ENCODE data around the gene KCNG2.

KCNG2 gene

GRCh38 chr18:79945118-79946042 is 147.6 kb downstream of the KCNG2 start:
- no peak for DNase-seq
- Mint-ChIP-seq H3K27me3 (no peaks in the 10 kb centered on the region), H3K4me1 (ENCODE audit: low read depth in 2 of 2) (peaks cover 34 to 35% of the 10 kb centered on the region in 2 donors), H3K4me3 (peak overlapping the region in 1 of 2 donors; percentile 13), H3K27ac (peak overlapping the region; percentile 89 to 94), H3K9me3 (no peaks in the 10 kb centered on the region), H3K36me3 (ENCODE audit: insufficient read depth) (peaks cover 20% of the 10 kb centered on the region)
- ATAC-seq (replicated peaks): no peak

- peaks cover 17% of the 10 kb centered on the region for H3K36me3 Mint-ChIP-seq (ENCODE audit: insufficient read depth)
- DNase-seq (no peak), ATAC-seq (replicated peaks) (no peak)
- no peaks in the 10 kb centered on the region for H3K9me3 Mint-ChIP-seq
- no peak overlapping the region for H3K4me3 Mint-ChIP-seq
- H3K4me1 Mint-ChIP-seq (ENCODE audit: low read depth in 2 of 2): peaks cover 32 to 36% of the 10 kb centered on the region in 2 donors
- H3K27ac Mint-ChIP-seq: no peak overlapping the region
- H3K27me3 Mint-ChIP-seq: no peaks in the 10 kb centered on the region
These were observed 149.5 kb downstream of the KCNG2 start for GRCh38 chr18:79947054-79947755.

- no peaks in the 10 kb centered on the region for H3K9me3 Mint-ChIP-seq
- peak overlapping the region in 1 of 2 donors; percentile 51 for H3K27ac Mint-ChIP-seq
- ATAC-seq (replicated peaks) (no peak), DNase-seq (no peak)
- no peaks in the 10 kb centered on the region for H3K27me3 Mint-ChIP-seq
- peaks cover 14% of the 10 kb centered on the region for H3K36me3 Mint-ChIP-seq (ENCODE audit: insufficient read depth)
- H3K4me3 Mint-ChIP-seq: peak overlapping the region in 1 of 2 donors; percentile 80
- peaks cover 31 to 36% of the 10 kb centered on the region in 2 donors for H3K4me1 Mint-ChIP-seq (ENCODE audit: low read depth in 2 of 2)
These were observed 150.3 kb downstream of the KCNG2 start for GRCh38 chr18:79947881-79948610.

- Mint-ChIP-seq H3K4me3 (peak overlapping the region; percentile 79 to 80), H3K9me3 (no peaks in the 10 kb centered on the region), H3K27ac (peak overlapping the region in 1 of 2 donors; percentile 74), H3K27me3 (no peaks in the 10 kb centered on the region), H3K36me3 (ENCODE audit: insufficient read depth) (peaks cover 14% of the 10 kb centered on the region), H3K4me1 (ENCODE audit: low read depth in 2 of 2) (peaks cover 31 to 36% of the 10 kb centered on the region in 2 donors)
- DNase-seq (no peak), ATAC-seq (replicated peaks) (no peak)
These were observed 151.1 kb downstream of the KCNG2 start for GRCh38 chr18:79948719-79949411.

Measured in effector memory CD8-positive, alpha-beta T cell (primary cell).